SU-DHL-6 (cell line): ENCODE measurements around the gene POPDC2.

Experiments
- EZH2phosphoT487 ChIP-seq: fragments of 200-600 bp; sonication (generic), shearing (Covaris generic); conservative IDR thresholded peaks from 2 replicates; pipeline ENCODE4 v1.6.1; 2018; ENCODE audit warnings: mild to moderate bottlenecking, antibody characterized with exemption, low read length, moderate library complexity, mixed read lengths
- TF ChIP-seq, protein P1 (sequence below): fragments of 200-600 bp; sonication (generic); IDR thresholded peaks from one replicate; pipeline ENCODE4 v1.5.1; 2017; ENCODE audit warnings: antibody characterized with exemption, mild to moderate bottlenecking, low read length, moderate library complexity; ENCODE audit not compliant: insufficient read depth, poor library complexity, severe bottlenecking

- TF ChIP-seq, protein P1, sequence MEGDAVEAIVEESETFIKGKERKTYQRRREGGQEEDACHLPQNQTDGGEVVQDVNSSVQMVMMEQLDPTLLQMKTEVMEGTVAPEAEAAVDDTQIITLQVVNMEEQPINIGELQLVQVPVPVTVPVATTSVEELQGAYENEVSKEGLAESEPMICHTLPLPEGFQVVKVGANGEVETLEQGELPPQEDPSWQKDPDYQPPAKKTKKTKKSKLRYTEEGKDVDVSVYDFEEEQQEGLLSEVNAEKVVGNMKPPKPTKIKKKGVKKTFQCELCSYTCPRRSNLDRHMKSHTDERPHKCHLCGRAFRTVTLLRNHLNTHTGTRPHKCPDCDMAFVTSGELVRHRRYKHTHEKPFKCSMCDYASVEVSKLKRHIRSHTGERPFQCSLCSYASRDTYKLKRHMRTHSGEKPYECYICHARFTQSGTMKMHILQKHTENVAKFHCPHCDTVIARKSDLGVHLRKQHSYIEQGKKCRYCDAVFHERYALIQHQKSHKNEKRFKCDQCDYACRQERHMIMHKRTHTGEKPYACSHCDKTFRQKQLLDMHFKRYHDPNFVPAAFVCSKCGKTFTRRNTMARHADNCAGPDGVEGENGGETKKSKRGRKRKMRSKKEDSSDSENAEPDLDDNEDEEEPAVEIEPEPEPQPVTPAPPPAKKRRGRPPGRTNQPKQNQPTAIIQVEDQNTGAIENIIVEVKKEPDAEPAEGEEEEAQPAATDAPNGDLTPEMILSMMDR, result no peak
- no peak for TF ChIP-seq EZH2phosphoT487
Measured at GRCh38 chr3:119631516-119631915, 28.9 kb downstream of the POPDC2 start.
